Suprapubic skin (tissue), 4 donors: ENCODE results near the gene SRPK3. TPM values are rescaled to one million over a fixed set of nuclear protein-coding genes. Genes with fewer than 3 reads are reported as not detected.
"Not testable (repeated sequence)": the region's sequence is repeated elsewhere in the genome, so short reads cannot be mapped to it uniquely, and the experiment has no call there.

Source experiments
- DNase-seq, 2 donors: peaks; one replicate each; pipeline ENCODE4 v3.0.0-alpha.2; 2019; ENCODE audit warnings: low spot score in 2 of 2
- H3K27ac ChIP-seq: fragments of 200-600 bp; sonication (generic); one replicate; pipeline ENCODE4 v1.5.1; 2019
- H3K27me3 ChIP-seq: fragments of 200-600 bp; sonication (generic); one replicate; pipeline ENCODE4 v1.5.1; 2019
- H3K36me3 ChIP-seq: fragments of 200-600 bp; sonication (generic); one replicate; pipeline ENCODE4 v1.5.1; 2019
- H3K4me1 ChIP-seq: fragments of 200-600 bp; sonication (generic); one replicate; pipeline ENCODE4 v1.5.1; 2019
- H3K4me3 ChIP-seq: fragments of 200-600 bp; sonication (generic); one replicate; pipeline ENCODE4 v1.5.1; 2019; ENCODE audit warnings: mild to moderate bottlenecking
- H3K9me3 ChIP-seq: fragments of 200-600 bp; sonication (generic); one replicate; pipeline ENCODE4 v1.5.1; 2019
- CTCF ChIP-seq, 2 donors: fragments of 200-600 bp in 1 of 2; fragments of 450-650 bp in 1 of 2; sonication (generic) in 1 of 2; IDR thresholded peaks; one replicate each; pipeline ENCODE4 v1.5.1; 2016 to 2019; ENCODE audit warnings: antibody characterized with exemption in 2 of 2, mild to moderate bottlenecking in 1 of 2, moderate library complexity in 1 of 2
- EP300 ChIP-seq: sonication (generic); formaldehyde crosslinking; IDR thresholded peaks from one replicate; pipeline ENCODE4 v1.6.1; 2017; ENCODE audit warnings: antibody characterized with exemption
- POLR2A ChIP-seq, 2 donors: fragments of 450-650 bp; IDR thresholded peaks; one replicate each; pipeline ENCODE4 v1.6.1; 2017; ENCODE audit warnings: antibody characterized with exemption in 2 of 2, mild to moderate bottlenecking in 2 of 2, moderate library complexity in 2 of 2
- POLR2AphosphoS5 ChIP-seq, 3 donors: sonication (generic); formaldehyde crosslinking; IDR thresholded peaks; one replicate each; pipeline ENCODE4 v1.6.1; 2017; ENCODE audit warnings: antibody characterized with exemption in 3 of 3
- WGBS: methylation state at CpG from one replicate; pipeline ENCODE4 v1.1.5; 2018; 5-methylcytosine and 5-hydroxymethylcytosine counted together
- total RNA-seq, 4 donors: library from RNA; depleted of rRNA; stranded (reverse); fragments of >200 nt; gene quantifications; one replicate each; pipeline ENCODE4 v1.1.0, GENCODE V29; 2016

Gene SRPK3
- total RNA-seq, 4 donors from 2014 or later: 0.42 to 3.1 (median 1.2) TPM

GRCh38 chrX:153739754-153740486, 40.9 kb upstream of the SRPK3 start:
- Histone ChIP-seq H3K9me3 (no peaks in the 10 kb centered on the region), H3K27ac (no peak overlapping the region), H3K4me3 (no peak overlapping the region), H3K27me3 (no peaks in the 10 kb centered on the region), H3K36me3 (no peaks in the 10 kb centered on the region), H3K4me1 (peaks cover 15% of the 10 kb centered on the region)
- WGBS: 86% methylated on average over 22 of the region's 29 CpGs
- TF ChIP-seq POLR2AphosphoS5 (IDR thresholded peaks at IDR 0.05) (no peak), POLR2A (IDR thresholded peaks at IDR 0.05) (no peak), EP300 (no peak), CTCF (IDR thresholded peaks at IDR 0.05) (no peak)
- DNase-seq: peak in 1 of 2 donors; percentile 52

- WGBS: 83% methylated on average over 7 of the region's 16 CpGs
These were observed 40.1 kb upstream of the SRPK3 start for GRCh38 chrX:153740631-153741222.

GRCh38 chrX:153741446-153741845, 39.4 kb upstream of the SRPK3 start:
- WGBS: 93% methylated on average over 3 of the region's 14 CpGs
- H3K9me3 ChIP-seq: no peaks in the 10 kb centered on the region
- TF ChIP-seq POLR2AphosphoS5 (IDR thresholded peaks at IDR 0.05): no peak
- TF ChIP-seq CTCF (IDR thresholded peaks at IDR 0.05): no peak
- peaks cover 15% of the 10 kb centered on the region for H3K4me1 ChIP-seq
- H3K27ac ChIP-seq: no peak overlapping the region
- no peak overlapping the region for H3K4me3 ChIP-seq
- no peaks in the 10 kb centered on the region for H3K27me3 ChIP-seq
- peak in 1 of 2 donors; percentile 48 for DNase-seq
- H3K36me3 ChIP-seq: no peaks in the 10 kb centered on the region

More at GRCh38 chrX:153740631-153741222, 40.1 kb upstream of the SRPK3 start:
- no peak overlapping the region for H3K4me3 ChIP-seq
- DNase-seq: peak in 1 of 2 donors; percentile 44
- no peaks in the 10 kb centered on the region for H3K9me3 ChIP-seq
- no peaks in the 10 kb centered on the region for H3K27me3 ChIP-seq
- no peaks in the 10 kb centered on the region for H3K36me3 ChIP-seq
- TF ChIP-seq POLR2AphosphoS5 (IDR thresholded peaks at IDR 0.05) (no peak), EP300 (no peak), POLR2A (IDR thresholded peaks at IDR 0.05) (no peak), CTCF (IDR thresholded peaks at IDR 0.05) (no peak)
- H3K27ac ChIP-seq: no peak overlapping the region
- H3K4me1 ChIP-seq: peaks cover 15% of the 10 kb centered on the region

GRCh38 chrX:153742111-153742510, 38.7 kb upstream of the SRPK3 start:
- not testable (repeated sequence) for H3K27ac ChIP-seq, H3K27me3 ChIP-seq, H3K4me3 ChIP-seq, H3K9me3 ChIP-seq, H3K36me3 ChIP-seq
- DNase-seq: peak in 1 of 2 donors; percentile 44
- H3K4me1 ChIP-seq: peaks cover 15% of the 10 kb centered on the region
- 92% methylated on average over 13 of the region's 14 CpGs for WGBS

- not testable (repeated sequence) for H3K27ac ChIP-seq, DNase-seq, H3K36me3 ChIP-seq, H3K27me3 ChIP-seq, H3K9me3 ChIP-seq
- WGBS: 87% methylated on average over 12 of the region's 32 CpGs
- Histone ChIP-seq H3K4me3 (peak overlapping the region; percentile 20), H3K4me1 (peaks cover 15% of the 10 kb centered on the region)
These were observed 37.9 kb upstream of the SRPK3 start for GRCh38 chrX:153742796-153743467.

GRCh38 chrX:153743468-153744209, 37.2 kb upstream of the SRPK3 start:
- not testable (repeated sequence) for H3K9me3 ChIP-seq, H3K27ac ChIP-seq, H3K36me3 ChIP-seq, H3K27me3 ChIP-seq
- Histone ChIP-seq H3K4me3 (peak overlapping the region; percentile 20), H3K4me1 (peaks cover 15% of the 10 kb centered on the region)
- WGBS: 46% methylated on average over 5 of the region's 35 CpGs
- peak in 1 of 2 donors; percentile 87 for DNase-seq
